ENCODE measurements around the gene CORO7. TPM values are rescaled to one million over a fixed set of nuclear protein-coding genes. Genes with fewer than 3 reads are reported as not detected.

Gene CORO7
- total and polyA plus RNA-seq, 9 of the 15 experiments (the other 6 are each of a cell fraction or from before 2014, with no cell fraction given) = 0.45 to 77.2 (median 18.7) TPM

- TF ChIP-seq ZNF518B (CRISPR knock-in tag; IDR thresholded peaks at IDR 0.05) (no peak), SOX6 (IDR thresholded peaks at IDR 0.05) (peak; percentile 86), SMC3 (conservative IDR thresholded peaks at IDR 0.05; ENCODE audit: insufficient read depth, low read depth, low read length) (no peak), CHD4 (IDR thresholded peaks at IDR 0.05; ENCODE audit: insufficient read depth, insufficient replicate concordance, low read depth, low read length, poor library complexity, severe bottlenecking) (no peak), NELFE (IDR thresholded peaks at IDR 0.05; ENCODE audit: insufficient read depth, insufficient read length) (no peak), PTTG1 (tag; IDR thresholded peaks at IDR 0.05; ENCODE audit: low read depth) (no peak), MTA1 (IDR thresholded peaks at IDR 0.05; ENCODE audit: borderline replicate concordance) (no peak), RBM17 (IDR thresholded peaks at IDR 0.05; ENCODE audit: borderline replicate concordance, low read depth, low read length) (no peak), MCM7 (IDR thresholded peaks at IDR 0.05) (no peak), NRF1 (conservative IDR thresholded peaks at IDR 0.05 in 1 of 2, IDR thresholded peaks at IDR 0.05 in 1 of 2) (peak in 1 of 2 experiments; percentile 33; a peak in 2 of 4 replicates), SREBF1 (IDR thresholded peaks at IDR 0.05; ENCODE audit: borderline replicate concordance, low read depth, low read length) (no peak), ARID3B (CRISPR knock-in tag; IDR thresholded peaks at IDR 0.05; ENCODE audit: borderline replicate concordance) (no peak), SMARCA4 (IDR thresholded peaks at IDR 0.05) (peak; percentile 72; the same call in 1 of the 2 replicates), SRSF3 (IDR thresholded peaks at IDR 0.05; ENCODE audit: insufficient read depth, low read length) (no peak), ZNF232 (CRISPR knock-in tag; IDR thresholded peaks at IDR 0.05) (no peak), ZFX (CRISPR knock-in tag; IDR thresholded peaks at IDR 0.05) (peak; percentile 88), ZNF75A (CRISPR knock-in tag; IDR thresholded peaks at IDR 0.05) (no peak), CHD1 (IDR thresholded peaks at IDR 0.05; ENCODE audit: low read length) (no peak), ARID3A (IDR thresholded peaks at IDR 0.05; ENCODE audit: borderline replicate concordance, low read depth, low read length) (0 out of 2 replicates have a peak, but pooled peaks have one; percentile 27), TSC22D4 (tag; IDR thresholded peaks at IDR 0.05) (no peak), ZNF644 (tag; IDR thresholded peaks at IDR 0.05; ENCODE audit: low read depth) (no peak), ZNF583 (CRISPR knock-in tag; IDR thresholded peaks at IDR 0.05) (no peak)
Observed at GRCh38 chr16:4433914-4434787, 17.8 kb upstream of the CORO7 start (continued).

Data from K562 (cell line).